Glutamatergic neuron (in vitro differentiated cells): ENCODE data around the gene HMG20B. TPM values are rescaled to one million over a fixed set of nuclear protein-coding genes. Genes with fewer than 3 reads are reported as not detected.

Source experiments
- DNase-seq: peaks from one replicate; pipeline ENCODE4 v3.0.0; 2022
- H3K27ac Mint-ChIP-seq: one replicate; pipeline ENCODE4 v1.8.0; 2020; ENCODE audit warnings: mild to moderate bottlenecking, mixed read lengths, inconsistent platforms; ENCODE audit not compliant: unreplicated experiment
- H3K27me3 Mint-ChIP-seq: one replicate; pipeline ENCODE4 v1.8.0; 2020; ENCODE audit warnings: mild to moderate bottlenecking, moderate library complexity, mixed read lengths, inconsistent platforms; ENCODE audit not compliant: unreplicated experiment
- H3K36me3 Mint-ChIP-seq: one replicate; pipeline ENCODE4 v1.8.0; 2020; ENCODE audit warnings: mild to moderate bottlenecking, mixed read lengths, inconsistent platforms; ENCODE audit not compliant: unreplicated experiment
- H3K4me1 Mint-ChIP-seq: one replicate; pipeline ENCODE4 v1.8.0; 2020; ENCODE audit warnings: mild to moderate bottlenecking, low read depth, mixed read lengths, inconsistent platforms; ENCODE audit not compliant: unreplicated experiment
- H3K4me3 Mint-ChIP-seq: one replicate; pipeline ENCODE4 v1.8.0; 2020; ENCODE audit warnings: mild to moderate bottlenecking, mixed read lengths, inconsistent platforms; ENCODE audit not compliant: unreplicated experiment
- H3K9me3 Mint-ChIP-seq: one replicate; pipeline ENCODE4 v1.8.0; 2020; ENCODE audit warnings: mild to moderate bottlenecking, moderate library complexity, mixed read lengths, inconsistent platforms; ENCODE audit not compliant: unreplicated experiment
- CTCF ChIP-seq: fragments of 200-600 bp; sonication (generic); IDR thresholded peaks from one replicate; pipeline ENCODE4 v1.5.0; 2021; ENCODE audit not compliant: partially characterized antibody, unreplicated experiment
- total RNA-seq: library from RNA; stranded (reverse); fragmentation: NEBNext Ultra II Directional; extraction: Animal tissue kit (Norgen Biotek cat#: 25700); gene quantifications from one replicate; pipeline ENCODE4 v1.2.1, GENCODE V29; 2021; ENCODE audit not compliant: unreplicated experiment

The HMG20B gene
- total RNA-seq, 1 donor from 2014 or later = 55.3 TPM

- Mint-ChIP-seq H3K27me3 (peaks cover 8% of the 10 kb centered on the region), H3K36me3 (no peaks in the 10 kb centered on the region), H3K27ac (no peak overlapping the region), H3K4me1 (peaks cover 8% of the 10 kb centered on the region), H3K9me3 (peaks cover 8% of the 10 kb centered on the region), H3K4me3 (no peak overlapping the region)
- DNase-seq = no peak
- no peak for TF ChIP-seq CTCF
Observed at GRCh38 chr19:3622224-3622623, 49.5 kb downstream of the HMG20B start.

GRCh38 chr19:3623716-3624115, 51.0 kb downstream of the HMG20B start:
- no peaks in the 10 kb centered on the region for H3K36me3 Mint-ChIP-seq
- H3K27me3 Mint-ChIP-seq = peaks cover 8% of the 10 kb centered on the region
- no peak for TF ChIP-seq CTCF
- no peak overlapping the region for H3K4me3 Mint-ChIP-seq
- peaks cover 9% of the 10 kb centered on the region for H3K9me3 Mint-ChIP-seq
- H3K27ac Mint-ChIP-seq = no peak overlapping the region
- H3K4me1 Mint-ChIP-seq = peaks cover 8% of the 10 kb centered on the region
- no peak for DNase-seq

- DNase-seq = no peak
- peaks cover 11% of the 10 kb centered on the region for H3K27me3 Mint-ChIP-seq
- no peaks in the 10 kb centered on the region for H3K36me3 Mint-ChIP-seq
- peak overlapping the region; percentile 94 for H3K4me3 Mint-ChIP-seq
- peaks cover 8% of the 10 kb centered on the region for H3K4me1 Mint-ChIP-seq
- peak overlapping the region; percentile 82 for H3K27ac Mint-ChIP-seq
- peaks cover 17% of the 10 kb centered on the region for H3K9me3 Mint-ChIP-seq
- no peak for TF ChIP-seq CTCF
Observed at GRCh38 chr19:3625996-3626472, 53.3 kb downstream of the HMG20B start.

GRCh38 chr19:3626473-3627350, 54.0 kb downstream of the HMG20B start, which contains the start of gene CACTIN:
Gene CACTIN, minus strand, starts transcription at chr19:3626790. Its CDS starts 28 bp downstream, at chr19:3626762.
- Mint-ChIP-seq H3K36me3 (no peaks in the 10 kb centered on the region), H3K4me1 (peaks cover 8% of the 10 kb centered on the region), H3K9me3 (peaks cover 17% of the 10 kb centered on the region), H3K4me3 (peak within 1 kb of the TSS; percentile 94), H3K27me3 (peaks cover 11% of the 10 kb centered on the region), H3K27ac (peak within 1 kb of the TSS; percentile 94)
- DNase-seq = peak; percentile 98
- no peak for TF ChIP-seq CTCF

GRCh38 chr19:3627351-3627723, 54.6 kb downstream of the HMG20B start:
- peak overlapping the region; percentile 94 for H3K4me3 Mint-ChIP-seq
- H3K27ac Mint-ChIP-seq = no peak overlapping the region
- H3K27me3 Mint-ChIP-seq = peaks cover 10% of the 10 kb centered on the region

More at GRCh38 chr19:3627351-3627723, 54.6 kb downstream of the HMG20B start:
- no peak for DNase-seq
- Mint-ChIP-seq H3K9me3 (peaks cover 17% of the 10 kb centered on the region), H3K36me3 (no peaks in the 10 kb centered on the region), H3K4me1 (peaks cover 8% of the 10 kb centered on the region)
- no peak for TF ChIP-seq CTCF
